GM18873 (cell line): ENCODE measurements around the gene IDUA.

Experiments used
- ATAC-seq: cut with Tn5 transposase; IDR thresholded peaks from one replicate; pipeline ENCODE4 v1.9.1; 2021; ENCODE audit warnings: mild to moderate bottlenecking, moderate library complexity, moderate number of reproducible peaks; ENCODE audit not compliant: unreplicated experiment, low FRiP score

The IDUA gene

GRCh38 chr4:955931-956381 lies 30.9 kb upstream of the IDUA start:
- no peak for ATAC-seq

DNA sequence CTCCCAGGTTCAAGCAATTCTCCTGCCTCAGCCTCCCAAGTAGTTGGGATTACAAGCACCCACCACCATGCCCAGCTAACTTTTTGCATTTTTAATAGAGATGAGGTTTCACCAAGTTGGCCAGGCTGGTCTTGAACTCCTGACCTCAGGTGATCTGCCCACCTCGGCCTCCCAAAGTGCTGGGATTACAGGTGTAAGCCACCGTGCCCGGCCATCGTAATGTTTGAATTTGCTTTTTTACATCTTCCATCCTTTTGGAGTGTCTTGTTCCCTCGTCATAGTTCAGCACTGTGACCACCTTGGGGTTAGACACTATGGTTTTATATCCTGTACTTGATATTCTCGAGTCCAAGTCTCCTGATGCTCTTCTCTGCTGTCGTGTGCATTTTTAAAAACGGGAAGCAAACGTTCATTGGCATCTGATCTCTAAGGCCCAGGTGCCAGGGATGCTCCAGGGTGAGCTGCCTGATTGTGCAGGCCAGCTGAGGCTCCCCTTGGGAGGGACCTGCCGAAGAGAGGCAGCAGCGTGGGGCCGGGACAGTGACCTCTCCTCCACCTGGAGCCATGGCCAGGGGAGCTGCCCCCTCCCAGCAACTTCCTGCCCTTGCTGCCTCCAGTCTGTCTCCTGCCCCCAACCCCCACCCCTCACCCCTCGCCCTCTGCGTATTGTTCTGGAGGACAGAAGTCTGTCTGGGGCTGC lies 30.2 kb upstream of the IDUA start:
- ATAC-seq = no peak

DNA sequence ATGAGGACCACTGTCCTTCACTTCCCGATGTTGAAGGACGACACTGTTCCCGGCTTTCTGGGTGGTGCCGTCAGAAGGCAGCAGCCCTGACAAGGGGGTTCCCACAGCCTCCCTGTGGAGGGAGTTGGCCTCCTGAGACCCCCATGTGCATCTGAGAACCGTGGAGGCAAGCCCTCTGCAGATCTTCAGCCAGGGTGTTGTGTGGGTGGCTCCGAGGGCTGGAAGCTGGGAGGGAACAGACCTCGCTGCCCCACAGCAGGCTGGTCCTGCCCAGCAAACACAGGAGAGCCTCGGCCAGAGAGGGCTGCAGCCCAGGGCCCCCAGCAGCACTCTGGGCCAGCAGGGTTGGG lies 29.6 kb upstream of the IDUA start:
- no peak for ATAC-seq

DNA sequence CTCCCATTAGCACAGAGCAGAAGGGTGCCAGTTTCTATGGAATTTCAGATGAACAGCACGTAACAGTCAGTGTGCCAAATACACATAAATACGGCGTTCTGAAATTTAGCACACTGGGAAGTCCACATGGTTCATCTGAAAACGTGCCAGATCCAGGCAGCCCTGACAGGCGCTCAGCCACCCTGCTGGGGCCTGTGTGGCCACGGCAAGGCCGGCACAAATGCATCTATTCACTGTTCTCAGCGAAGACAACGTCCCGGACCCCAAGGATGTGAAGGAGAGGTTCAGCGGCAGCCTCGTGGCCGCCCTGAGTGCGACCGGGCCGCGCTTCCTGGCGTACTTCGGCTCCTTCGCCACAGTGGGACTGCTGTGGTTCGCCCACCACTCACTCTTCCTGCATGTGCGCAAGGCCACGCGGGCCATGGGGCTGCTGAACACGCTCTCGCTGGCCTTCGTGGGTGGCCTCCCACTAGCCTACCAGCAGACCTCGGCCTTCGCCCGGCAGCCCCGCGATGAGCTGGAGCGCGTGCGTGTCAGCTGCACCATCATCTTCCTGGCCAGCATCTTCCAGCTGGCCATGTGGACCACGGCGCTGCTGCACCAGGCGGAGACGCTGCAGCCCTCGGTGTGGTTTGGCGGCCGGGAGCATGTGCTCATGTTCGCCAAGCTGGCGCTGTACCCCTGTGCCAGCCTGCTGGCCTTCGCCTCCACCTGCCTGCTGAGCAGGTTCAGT lies 29.1 kb upstream of the IDUA start:
- no peak for ATAC-seq

- no peak for ATAC-seq
These were observed 28.6 kb upstream of the IDUA start for GRCh38 chr4:958314-958665.

- no peak for ATAC-seq
These were observed 28.0 kb upstream of the IDUA start for GRCh38 chr4:958696-959337.

- ATAC-seq = no peak
These were observed 27.3 kb upstream of the IDUA start for GRCh38 chr4:959338-960139.

GRCh38 chr4:960140-960635 lies 26.7 kb upstream of the IDUA start:
- no peak for ATAC-seq

- no peak for ATAC-seq
These were observed 26.1 kb upstream of the IDUA start for GRCh38 chr4:960636-961350.

DNA sequence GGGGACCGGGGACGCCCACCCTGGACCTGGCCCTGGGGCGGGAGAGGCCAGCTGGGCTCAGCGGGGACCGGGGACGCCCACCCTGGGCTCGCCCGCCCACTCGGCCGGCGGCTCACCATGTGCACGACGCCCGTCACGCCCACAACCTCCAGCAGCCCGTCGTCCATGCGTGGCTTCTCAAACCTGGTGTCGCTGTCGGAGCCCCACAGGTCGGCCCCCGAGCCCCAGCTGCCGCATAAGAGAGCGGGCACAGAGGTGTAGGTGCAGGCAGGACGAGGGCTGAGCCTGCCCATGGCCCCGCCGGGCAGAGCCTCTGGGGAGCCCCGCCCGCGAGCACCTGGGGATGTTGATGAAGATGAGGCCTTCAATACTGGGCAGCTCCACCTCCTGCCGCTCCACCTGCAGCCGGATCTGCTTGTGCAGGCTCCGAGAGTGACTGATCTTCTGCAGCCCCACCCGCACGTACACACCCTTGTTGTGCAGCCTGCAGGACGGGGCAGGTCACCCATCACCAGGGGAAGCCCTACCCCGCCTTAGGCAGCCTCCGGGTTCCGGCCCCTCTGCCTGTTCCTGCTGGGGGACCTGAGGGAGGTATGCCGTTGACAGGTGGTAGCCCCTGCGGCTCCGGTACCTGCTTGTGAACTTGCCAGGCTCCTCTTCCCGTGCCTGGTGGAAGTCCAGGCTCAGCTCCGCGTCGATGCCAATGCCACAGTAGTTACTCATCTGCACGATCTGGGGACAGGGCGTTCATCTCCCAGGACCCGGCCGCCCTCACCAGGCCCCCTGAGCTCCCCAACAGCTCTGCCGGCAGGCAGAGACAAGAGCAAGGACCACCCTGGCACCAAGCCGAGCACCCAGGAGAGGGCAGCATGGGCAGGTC lies 25.3 kb upstream of the IDUA start:
- ATAC-seq = no peak

DNA sequence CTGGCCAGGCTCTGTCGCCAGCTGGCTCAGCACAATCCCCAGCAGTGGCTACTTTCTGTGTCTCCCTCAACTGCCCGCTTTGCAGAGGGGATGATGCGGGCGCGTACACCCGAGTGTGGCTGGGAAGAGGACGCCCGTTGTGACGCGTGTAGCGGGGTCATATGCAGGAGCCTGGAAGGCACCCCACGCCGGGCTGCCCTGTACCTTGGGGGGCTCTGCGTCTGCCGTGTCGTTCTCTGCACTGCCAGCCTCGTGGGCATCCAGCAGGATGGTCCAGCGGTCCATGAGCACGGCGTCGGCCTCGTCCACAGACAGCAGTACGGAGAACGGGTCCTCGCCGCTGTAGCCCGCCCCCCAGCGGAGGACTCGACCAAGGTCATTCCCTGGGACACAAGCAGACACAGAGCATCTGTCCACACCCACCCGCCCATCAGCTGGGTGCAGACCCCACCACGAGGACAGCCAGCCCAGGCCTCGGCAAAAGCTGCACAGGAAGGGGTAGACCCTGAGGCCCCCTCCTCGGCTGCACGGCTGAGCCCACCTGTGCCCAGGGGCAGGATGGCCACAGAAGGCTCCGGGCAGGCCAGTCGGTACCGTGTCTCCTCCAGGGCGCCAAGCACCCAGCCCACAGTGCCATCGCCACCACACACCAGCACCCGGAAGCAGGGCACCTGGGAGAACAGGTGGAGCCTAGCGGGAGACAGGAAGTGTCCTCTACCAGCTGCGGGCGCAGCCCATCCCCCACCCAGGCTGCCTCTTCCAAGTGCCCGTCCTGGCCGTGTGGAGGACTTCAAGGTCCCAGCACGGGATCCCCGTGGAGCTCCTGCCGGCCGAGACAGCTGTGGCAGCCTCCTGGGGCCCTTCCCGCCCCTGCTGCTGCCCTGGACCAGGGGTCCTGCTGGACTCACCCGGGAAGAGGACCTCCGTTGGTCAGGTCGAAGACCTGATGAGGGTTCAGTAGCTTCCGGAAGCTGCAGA lies 24.3 kb upstream of the IDUA start:
- no peak for ATAC-seq

DNA sequence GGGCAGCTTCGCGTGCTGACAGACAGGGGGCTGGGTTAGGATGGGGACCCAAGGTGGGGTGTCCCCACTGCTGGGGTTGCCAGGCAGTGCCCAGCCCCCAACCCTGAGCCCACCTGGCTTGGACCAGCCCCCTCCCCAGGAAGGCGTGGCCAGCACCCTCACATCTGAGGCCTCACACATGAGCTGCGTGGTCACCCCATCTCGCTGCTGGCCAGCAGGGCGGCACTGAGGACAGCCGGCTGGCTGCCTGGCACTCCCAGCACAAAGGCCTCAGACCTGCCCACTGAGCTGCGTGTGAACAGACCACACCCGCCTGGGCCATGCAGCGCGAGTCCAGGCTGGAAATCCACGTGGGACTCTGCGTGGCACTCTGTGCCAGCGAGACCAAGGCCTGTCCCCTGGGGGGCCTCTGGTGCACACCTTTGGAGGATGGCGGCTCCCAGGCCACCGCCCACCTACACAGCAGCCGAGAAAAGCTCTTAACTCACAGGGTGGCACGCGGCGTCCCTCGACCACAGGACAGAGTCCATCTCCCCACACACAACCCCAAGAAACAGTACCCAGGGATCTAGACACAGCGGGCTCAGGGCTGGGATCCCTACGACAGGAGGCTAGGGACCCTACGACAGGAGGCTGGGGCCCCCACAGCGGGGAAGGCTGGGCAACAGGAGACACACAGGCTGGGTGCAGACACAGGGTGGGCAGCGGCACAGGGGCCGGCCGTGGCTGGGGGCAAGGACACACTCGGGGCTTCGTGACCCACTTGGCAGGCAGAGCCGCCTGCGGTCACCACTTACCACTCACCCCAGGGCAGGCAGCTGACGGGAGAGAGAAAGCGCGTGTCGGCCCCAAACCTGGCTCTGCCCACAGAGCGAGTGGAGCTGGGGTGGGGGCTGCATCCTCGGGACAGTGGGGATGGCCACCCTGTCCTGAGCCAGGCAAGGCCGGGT lies 23.3 kb upstream of the IDUA start:
- no peak for ATAC-seq

DNA sequence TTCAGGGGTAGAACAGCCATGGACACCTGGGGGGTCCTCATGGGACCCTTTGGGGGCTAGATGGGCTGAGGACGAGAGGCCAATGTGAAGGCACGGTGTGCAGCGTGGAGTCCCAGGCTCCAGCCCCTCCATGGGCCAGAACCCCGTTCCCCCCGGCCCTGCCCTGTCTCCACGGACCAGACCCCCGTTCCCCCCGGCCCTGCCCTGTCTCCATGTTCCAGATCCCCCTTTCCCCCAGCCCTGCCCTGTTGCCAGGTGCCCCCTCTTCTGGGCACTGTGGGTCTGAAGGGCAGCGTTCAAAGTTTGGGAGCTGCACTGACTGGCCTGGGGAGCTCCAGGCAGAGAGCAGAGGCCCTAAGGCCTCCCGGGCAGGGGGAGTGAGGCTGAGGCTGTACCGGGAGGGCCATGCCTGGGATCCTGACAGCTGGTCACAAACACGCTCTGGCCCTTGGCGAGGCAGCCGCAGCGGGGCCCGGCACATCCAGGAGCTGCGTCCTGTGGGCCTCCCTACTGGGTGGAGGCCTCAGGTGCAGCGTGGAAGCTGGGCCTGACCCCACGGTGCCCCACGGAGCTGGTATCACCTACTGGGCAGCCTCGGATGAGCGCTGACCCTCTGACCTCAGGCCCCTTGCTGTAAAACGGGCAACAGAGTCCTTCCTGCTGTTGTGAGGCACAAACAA lies 22.4 kb upstream of the IDUA start:
- no peak for ATAC-seq

DNA sequence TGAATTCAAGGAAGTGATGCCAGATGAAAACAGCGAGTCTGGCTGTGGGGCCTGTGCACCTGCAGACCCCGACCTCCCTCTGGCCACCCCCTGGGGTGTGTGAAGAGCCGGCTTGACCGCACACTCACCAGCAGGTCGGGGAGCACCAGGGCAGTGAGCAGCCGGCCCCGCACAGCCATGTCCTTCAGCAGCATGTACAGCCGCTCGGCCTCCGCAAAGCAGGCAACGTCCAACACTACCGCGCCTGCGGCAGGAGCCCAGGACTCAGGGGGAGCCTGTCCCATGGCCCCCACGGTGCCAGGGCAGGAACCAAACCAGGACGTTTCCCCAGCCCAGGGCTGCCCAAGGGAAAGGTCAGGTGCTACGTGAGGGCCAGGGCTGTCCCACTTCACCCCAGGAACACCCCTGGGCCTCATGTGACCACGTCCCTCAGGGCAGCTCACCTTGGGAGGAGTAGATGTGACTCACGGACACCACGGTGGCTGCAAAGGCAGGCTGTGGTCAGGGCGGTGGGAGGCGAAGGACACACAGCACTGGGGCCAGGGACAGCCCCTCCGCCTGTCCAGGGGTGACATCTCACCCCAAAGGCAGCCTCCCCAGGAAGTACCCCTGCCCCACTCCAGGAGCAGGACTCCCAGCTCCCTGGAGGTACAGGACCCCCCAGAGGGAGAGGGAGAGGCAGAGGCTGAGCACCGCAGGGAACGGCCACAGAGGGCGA lies 21.6 kb upstream of the IDUA start:
- ATAC-seq = no peak

DNA sequence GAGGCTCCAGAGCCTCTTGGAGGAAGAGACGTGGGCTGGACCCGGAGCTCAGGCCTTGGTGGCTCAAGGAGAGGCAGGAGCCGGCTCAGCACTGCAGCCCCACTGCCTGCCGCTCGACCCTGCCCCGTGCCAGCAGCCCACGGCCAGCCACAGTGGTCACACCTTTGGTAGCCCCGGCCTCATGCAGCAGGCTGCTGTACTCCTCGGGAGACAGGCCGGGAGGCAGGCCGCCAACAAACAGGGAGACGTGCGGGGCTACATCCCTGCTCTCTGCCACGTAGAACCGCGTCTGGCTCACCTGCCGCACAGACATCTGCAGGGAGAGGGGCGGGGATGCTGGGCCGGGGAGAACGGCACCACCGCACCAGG lies 21.1 kb upstream of the IDUA start:
- no peak for ATAC-seq
